Measurements from ENCODE around the gene STK36. TPM values are rescaled to one million over a fixed set of nuclear protein-coding genes. Genes with fewer than 3 reads are reported as not detected.
A peak's percentile ranks its signal among the peaks of the same experiment; 100 is the strongest.

Gene STK36
- total and polyA plus RNA-seq, 10 of the 15 experiments (the other 5 are each of a cell fraction or from before 2014, with no cell fraction given) = 4.0 to 22.8 (median 16.7) TPM

GRCh38 chr2:218671097-218671653, 711 bp upstream of the STK36 start:
- DNase-seq (ENCODE audit: low read depth, low spot score) = no peak
- ATAC-seq = no peak
- no peak for FAIRE-seq
- Histone ChIP-seq H3K9me3 (replicated peaks; ENCODE audit: control insufficient read depth, insufficient read depth, low read length) (no peaks in the 10 kb centered on the region), H3K79me2 (ENCODE audit: control insufficient read depth, insufficient read depth, low read length) (peaks cover 13% of the 10 kb centered on the region), H3K4me1 (ENCODE audit: control insufficient read depth, insufficient read depth, low read length) (0 out of 2 replicates have a peak, but pooled peaks cover 6% of the 10 kb centered on the region), H3K9ac (ENCODE audit: control insufficient read depth, insufficient read depth, low read length) (peak overlapping the region; percentile 78), H3K4me3 (peak overlapping the region; percentile 98), H4K20me1 (ENCODE audit: control insufficient read depth, insufficient read depth) (no peaks in the 10 kb centered on the region), H3K4me2 (ENCODE audit: control insufficient read depth, insufficient read depth) (peak overlapping the region; percentile 68), H3K27me3 (replicated peaks in 1 of 2; ENCODE audit: control insufficient read depth in 2 of 2, insufficient read depth in 2 of 2, low read length in 1 of 2) (no peaks in the 10 kb centered on the region), H3K36me3 (ENCODE audit: control insufficient read depth in 2 of 2, insufficient read depth in 2 of 2, low read length in 1 of 2) (peaks cover 0 to 3% of the 10 kb centered on the region in 2 experiments; a peak in 1 of 4 replicates), H2AFZ (ENCODE audit: control insufficient read depth, low read depth, low read length) (peak overlapping the region; percentile 99), H3K27ac (ENCODE audit: control insufficient read depth, insufficient read depth) (peak overlapping the region; percentile 82)
- SMC1A ChIA-PET (ENCODE audit: uncharacterized antibody, unreplicated experiment) = interaction anchor here (1.4 to 3.1 kb wide), 4 partner anchors 12 to 51 kb away, joined by 3 to 22 read pairs (median 5); partner anchors contain the start of genes BCS1L and ZNF142
- intact Hi-C loops (cut with micrococcal nuclease; ENCODE audit: unreplicated experiment) = no loop called here
- in situ Hi-C loops (cut with MboI) = no loop called here
- TSS peak; percentile 91 for BruUV-seq (replicated peaks)
- 40% methylated on average over 12 of the region's 12 CpGs for WGBS (ENCODE audit: insufficient coverage, insufficient replicate concordance, low lambda C conversion rate, missing lambda C conversion rate)
- TF ChIP-seq CBX3 (IDR thresholded peaks at IDR 0.05; ENCODE audit: borderline replicate concordance, low read depth) (no peak), ZNF24 (IDR thresholded peaks at IDR 0.05) (no peak), NR2C2 (IDR thresholded peaks at IDR 0.05; ENCODE audit: borderline replicate concordance, control insufficient read depth, insufficient read length, low read depth) (no peak), MYB (IDR thresholded peaks at IDR 0.05; ENCODE audit: borderline replicate concordance, low read depth, low read length) (no peak), BRCA1 (IDR thresholded peaks at IDR 0.05; ENCODE audit: low read depth, low read length) (no peak), NFYB (IDR thresholded peaks at IDR 0.05; ENCODE audit: insufficient read depth, low read depth, low read length) (no peak), PAX8 (IDR thresholded peaks at IDR 0.05) (no peak), ATF7 (IDR thresholded peaks at IDR 0.05; ENCODE audit: low read depth) (no peak), RB1 (IDR thresholded peaks at IDR 0.05; ENCODE audit: borderline replicate concordance) (no peak), SIN3A (IDR thresholded peaks at IDR 0.05; ENCODE audit: low read depth, low read length) (no peak), JUND (IDR thresholded peaks at IDR 0.05; ENCODE audit: low read depth, low read length) (no peak), MYC (IDR thresholded peaks at IDR 0.05; ENCODE audit: insufficient read depth, insufficient read length, insufficient replicate concordance, low read length, severe bottlenecking) (no peak), EGR1 (IDR thresholded peaks at IDR 0.05; ENCODE audit: borderline replicate concordance in 1 of 2, low read depth in 2 of 2, low read length in 2 of 2) (no peak), TARDBP (IDR thresholded peaks at IDR 0.05; ENCODE audit: borderline replicate concordance) (no peak), SPI1 (IDR thresholded peaks at IDR 0.05; ENCODE audit: borderline replicate concordance, insufficient read depth, low read depth, low read length) (no peak), ELK1 (IDR thresholded peaks at IDR 0.05; ENCODE audit: low read depth, low read length) (no peak), CEBPB (IDR thresholded peaks at IDR 0.05; ENCODE audit: borderline replicate concordance in 1 of 2, low read depth in 2 of 2, low read length in 2 of 2) (no peak)
- TF ChIP-seq, protein P1, sequence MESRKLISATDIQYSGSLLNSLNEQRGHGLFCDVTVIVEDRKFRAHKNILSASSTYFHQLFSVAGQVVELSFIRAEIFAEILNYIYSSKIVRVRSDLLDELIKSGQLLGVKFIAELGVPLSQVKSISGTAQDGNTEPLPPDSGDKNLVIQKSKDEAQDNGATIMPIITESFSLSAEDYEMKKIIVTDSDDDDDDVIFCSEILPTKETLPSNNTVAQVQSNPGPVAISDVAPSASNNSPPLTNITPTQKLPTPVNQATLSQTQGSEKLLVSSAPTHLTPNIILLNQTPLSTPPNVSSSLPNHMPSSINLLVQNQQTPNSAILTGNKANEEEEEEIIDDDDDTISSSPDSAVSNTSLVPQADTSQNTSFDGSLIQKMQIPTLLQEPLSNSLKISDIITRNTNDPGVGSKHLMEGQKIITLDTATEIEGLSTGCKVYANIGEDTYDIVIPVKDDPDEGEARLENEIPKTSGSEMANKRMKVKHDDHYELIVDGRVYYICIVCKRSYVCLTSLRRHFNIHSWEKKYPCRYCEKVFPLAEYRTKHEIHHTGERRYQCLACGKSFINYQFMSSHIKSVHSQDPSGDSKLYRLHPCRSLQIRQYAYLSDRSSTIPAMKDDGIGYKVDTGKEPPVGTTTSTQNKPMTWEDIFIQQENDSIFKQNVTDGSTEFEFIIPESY (IDR thresholded peaks at IDR 0.05) = no peak
- POLR2A ChIA-PET = interaction anchor here (0.6 to 2.6 kb wide), 4 partner anchors 12 to 139 kb away, joined by 3 to 22 read pairs (median 5); partner anchors contain the start of genes BCS1L and ZNF142
- RAD21 ChIA-PET (ENCODE audit: unreplicated experiment) = interaction anchor here (1.1 to 2.0 kb wide), 3 partner anchors 12 to 181 kb away, joined by 3 to 22 read pairs (median 3); partner anchors contain the start of genes BCS1L and ZNF142
- CTCF ChIA-PET = interaction anchor here (0.6 to 5.7 kb wide), 9 partner anchors 11 to 400 kb away, joined by 3 to 48 read pairs (median 4); partner anchors contain the start of genes BCS1L and ZNF142
